Mammary epithelial cell (primary cell): ENCODE measurements around the gene PSMA2.

ENCODE experiments used
- CTCF ChIP-seq, 2 donors: IDR thresholded peaks in 1 of 2; conservative IDR thresholded peaks in 1 of 2; 2 replicates each; pipeline ENCODE4 v1.5.1; 2011 to 2012; ENCODE audit warnings: inconsistent platforms in 2 of 2, low read length in 2 of 2, mild to moderate bottlenecking in 2 of 2, control low read depth in 1 of 2, low read depth in 1 of 2; ENCODE audit not compliant: insufficient read depth in 1 of 2; ENCODE audit errors: extremely low read depth in 1 of 2
- EZH2 ChIP-seq: IDR thresholded peaks from 2 replicates; pipeline ENCODE4 v1.6.1; 2012; ENCODE audit warnings: low read length, inconsistent platforms, borderline replicate concordance

- TF ChIP-seq CTCF (conservative IDR thresholded peaks at IDR 0.05 in 1 of 2, IDR thresholded peaks at IDR 0.05 in 1 of 2; ENCODE audit: extremely low read depth in 1 of 2, insufficient read depth in 1 of 2, low read depth in 1 of 2, low read length in 2 of 2) (no peak), EZH2 (no peak)
Observed at GRCh38 chr7:42934291-42934690, 2.3 kb upstream of the PSMA2 start.
